Esophagus squamous epithelium (tissue), 5 donors: ENCODE data around the gene ZFHX3. TPM values are rescaled to one million over a fixed set of nuclear protein-coding genes. Genes with fewer than 3 reads are reported as not detected.

Experiments
- DNase-seq: peaks from one replicate; lab custom pipeline; 2025; lab: John Stamatoyannopoulos, UW
- H3K27ac ChIP-seq, 4 donors: fragments of 200-600 bp; sonication (generic); one replicate each; pipeline ENCODE4 v1.5.1; 2016 to 2019; ENCODE audit warnings: mild to moderate bottlenecking in 1 of 4
- H3K27me3 ChIP-seq, 4 donors: fragments of 200-600 bp; sonication (generic); 1 replicate in 3 of 4; 2 replicates in 1 of 4; pipeline versions ENCODE4 v1.5.1 to v1.6.0; 2017 to 2021; ENCODE audit warnings: antibody characterized with exemption in 1 of 4
- H3K36me3 ChIP-seq, 3 donors: fragments of 200-600 bp; sonication (generic); one replicate each; pipeline ENCODE4 v1.5.1; 2016 to 2019
- H3K4me1 ChIP-seq, 3 donors: fragments of 200-600 bp; sonication (generic); one replicate each; pipeline ENCODE4 v1.5.1; 2017 to 2019
- H3K4me3 ChIP-seq, 4 donors: fragments of 200-600 bp; sonication (generic); 1 replicate in 3 of 4; 2 replicates in 1 of 4; pipeline ENCODE4 v1.5.1; 2016 to 2019; ENCODE audit warnings: mild to moderate bottlenecking in 2 of 4, moderate library complexity in 1 of 4
- H3K9me3 ChIP-seq, 3 donors: fragments of 200-600 bp; sonication (generic); one replicate each; pipeline ENCODE4 v1.5.1; 2016 to 2019
- POLR2A ChIP-seq, 4 donors: fragments of 450-650 bp; IDR thresholded peaks; one replicate each; pipeline ENCODE4 v1.6.1; 2017; ENCODE audit warnings: antibody characterized with exemption in 4 of 4, mild to moderate bottlenecking in 4 of 4, moderate library complexity in 3 of 4
- WGBS, 2 donors: methylation state at CpG; one replicate each; pipeline ENCODE4 v1.1.5; 2018; 5-methylcytosine and 5-hydroxymethylcytosine counted together
- intact Hi-C: fragments of 100-400 bp; cut with DNase I; formaldehyde crosslinking; loops from one replicate; pipeline ENCODE4 v1.15.0; 2022
- total RNA-seq, 4 donors: library from RNA; depleted of rRNA; stranded (reverse); fragments of >200 nt; gene quantifications; one replicate each; pipeline ENCODE4 v1.1.0, GENCODE V29; 2016
- TF ChIP-seq, protein P1 (sequence below), 6 experiments: fragments of 450-650 bp in 4 of 6; fragments of 200-600 bp in 2 of 6; sonication (generic) in 2 of 6; IDR thresholded peaks; one replicate each; pipeline ENCODE4 v1.5.1; 2016 to 2019; ENCODE audit warnings: antibody characterized with exemption in 6 of 6, mild to moderate bottlenecking in 4 of 6, moderate library complexity in 4 of 6
- donor health status: DM: yes; HTN: yes; CAD: no.

ZFHX3 gene
- total RNA-seq, 4 donors from 2014 or later: 3.5 to 12.8 (median 4.5) TPM

DNA sequence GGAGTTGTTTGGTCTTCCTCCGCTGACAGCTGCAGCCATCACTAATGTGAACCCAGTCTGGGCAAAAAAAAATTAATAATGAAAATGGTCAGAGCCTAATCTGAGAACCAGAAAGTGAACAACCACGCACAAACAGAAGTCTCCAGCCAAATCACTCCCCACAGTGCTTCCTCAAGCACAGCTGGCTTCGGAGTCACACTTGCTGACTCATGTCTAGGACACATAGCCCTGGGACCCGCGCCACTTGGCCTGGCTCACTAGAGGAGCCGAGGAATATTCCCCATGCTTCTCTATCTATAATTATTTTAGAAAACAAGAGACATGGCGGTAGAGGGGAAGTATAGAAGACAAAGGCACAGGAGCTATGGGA is 109.1 kb downstream of the ZFHX3 start:
- peaks cover 8 to 51% (median 16%) of the 10 kb centered on the region in 3 donors for H3K4me1 ChIP-seq
- 15 to 21% methylated on average over 6 to 7 of the region's 7 CpGs for WGBS, 2 donors
- no peak for DNase-seq
- peak overlapping the region; percentile 73 to 89 (median 84) for H3K27ac ChIP-seq
- no peaks in the 10 kb centered on the region for H3K9me3 ChIP-seq
- peak overlapping the region in 3 of 4 donors; percentile 8 to 41 (median 10) for H3K4me3 ChIP-seq
- H3K36me3 ChIP-seq: no peaks in the 10 kb centered on the region
- no peak for TF ChIP-seq POLR2A (IDR thresholded peaks at IDR 0.05)
- TF ChIP-seq, protein P1, sequence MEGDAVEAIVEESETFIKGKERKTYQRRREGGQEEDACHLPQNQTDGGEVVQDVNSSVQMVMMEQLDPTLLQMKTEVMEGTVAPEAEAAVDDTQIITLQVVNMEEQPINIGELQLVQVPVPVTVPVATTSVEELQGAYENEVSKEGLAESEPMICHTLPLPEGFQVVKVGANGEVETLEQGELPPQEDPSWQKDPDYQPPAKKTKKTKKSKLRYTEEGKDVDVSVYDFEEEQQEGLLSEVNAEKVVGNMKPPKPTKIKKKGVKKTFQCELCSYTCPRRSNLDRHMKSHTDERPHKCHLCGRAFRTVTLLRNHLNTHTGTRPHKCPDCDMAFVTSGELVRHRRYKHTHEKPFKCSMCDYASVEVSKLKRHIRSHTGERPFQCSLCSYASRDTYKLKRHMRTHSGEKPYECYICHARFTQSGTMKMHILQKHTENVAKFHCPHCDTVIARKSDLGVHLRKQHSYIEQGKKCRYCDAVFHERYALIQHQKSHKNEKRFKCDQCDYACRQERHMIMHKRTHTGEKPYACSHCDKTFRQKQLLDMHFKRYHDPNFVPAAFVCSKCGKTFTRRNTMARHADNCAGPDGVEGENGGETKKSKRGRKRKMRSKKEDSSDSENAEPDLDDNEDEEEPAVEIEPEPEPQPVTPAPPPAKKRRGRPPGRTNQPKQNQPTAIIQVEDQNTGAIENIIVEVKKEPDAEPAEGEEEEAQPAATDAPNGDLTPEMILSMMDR (IDR thresholded peaks at IDR 0.05): no peak
- no peaks in the 10 kb centered on the region for H3K27me3 ChIP-seq
- intact Hi-C loops: loop anchor here (5.0 kb wide), 1 partner anchor 259 kb away; no protein-coding TSS in a partner anchor

DNA sequence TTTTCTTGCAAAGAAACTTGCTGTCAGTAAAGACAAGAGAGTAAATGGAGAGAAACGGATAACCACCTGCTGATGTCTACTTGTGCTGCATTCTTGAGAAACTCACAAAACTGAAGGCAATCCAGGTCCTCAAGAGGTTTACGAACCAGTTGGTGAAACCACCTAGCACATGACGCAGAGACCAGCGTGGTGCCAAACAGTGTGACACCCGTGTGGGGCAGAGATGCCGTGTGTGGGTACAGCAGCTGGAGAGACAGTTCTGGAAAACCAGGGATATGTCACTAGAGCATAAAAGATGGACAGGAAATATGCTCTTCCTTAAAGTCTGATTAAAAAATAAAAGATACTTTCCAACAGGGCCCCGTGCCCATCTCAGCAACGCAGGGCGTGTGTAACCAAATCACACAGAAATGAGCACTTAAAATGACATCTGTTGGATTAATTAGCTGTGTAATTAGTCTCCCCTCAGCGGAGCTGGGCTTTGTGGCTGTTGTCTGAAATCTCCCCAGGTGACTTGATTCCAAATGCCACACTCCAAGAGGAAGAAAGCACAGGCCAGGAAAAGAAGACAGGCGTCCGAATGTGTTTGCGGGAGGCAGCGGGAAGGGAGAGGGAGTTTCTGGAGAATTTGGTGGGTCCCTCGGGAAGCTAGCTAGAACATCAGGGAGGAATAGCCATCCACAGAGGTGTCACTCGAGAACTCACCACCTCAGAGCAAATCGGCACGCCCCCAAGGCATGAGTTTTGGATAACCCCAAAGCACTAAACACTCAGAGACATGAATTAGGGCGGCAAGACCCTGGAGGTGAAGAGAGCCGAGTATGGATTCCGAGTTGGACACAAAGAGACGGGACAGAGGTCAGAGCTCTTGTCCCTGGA is 109.8 kb downstream of the ZFHX3 start:
- intact Hi-C loops: loop anchor here (5.0 kb wide), 1 partner anchor 259 kb away; no protein-coding TSS in a partner anchor
- Histone ChIP-seq H3K27ac (peak overlapping the region; percentile 73 to 89 (median 84)), H3K27me3 (no peaks in the 10 kb centered on the region), H3K4me3 (no peak overlapping the region), H3K36me3 (no peaks in the 10 kb centered on the region), H3K4me1 (peaks cover 8 to 51% (median 16%) of the 10 kb centered on the region in 3 donors), H3K9me3 (no peaks in the 10 kb centered on the region)
- WGBS, 2 donors: 84 to 85% methylated on average over 22 of the region's 22 CpGs
- no peak for DNase-seq
- TF ChIP-seq POLR2A (IDR thresholded peaks at IDR 0.05): no peak
- TF ChIP-seq, protein P1 (IDR thresholded peaks at IDR 0.05): no peak

DNA sequence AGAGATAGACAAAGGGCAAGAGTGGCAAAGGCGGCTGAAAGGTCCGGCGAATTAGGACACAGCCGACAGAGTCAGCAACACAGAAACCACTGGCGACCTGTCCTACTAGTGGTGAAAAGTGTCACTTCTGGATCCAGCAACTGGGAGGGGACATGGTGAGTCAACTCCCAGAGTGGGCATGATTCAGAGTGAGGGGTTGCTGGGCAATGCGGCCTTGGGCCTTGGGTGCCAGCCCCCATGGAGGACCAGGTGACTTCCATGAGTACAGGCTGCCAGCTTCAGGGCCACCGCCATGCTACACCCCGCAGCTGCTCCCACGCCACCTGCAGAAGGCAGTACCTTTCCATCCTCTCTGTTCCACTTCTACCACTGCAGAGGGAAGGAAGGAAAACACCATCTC is 110.6 kb downstream of the ZFHX3 start:
- Histone ChIP-seq H3K9me3 (no peaks in the 10 kb centered on the region), H3K4me3 (no peak overlapping the region), H3K36me3 (no peaks in the 10 kb centered on the region), H3K27ac (no peak overlapping the region), H3K27me3 (no peaks in the 10 kb centered on the region), H3K4me1 (peaks cover 8 to 52% (median 16%) of the 10 kb centered on the region in 3 donors)
- WGBS, 2 donors: 92 to 93% methylated on average over 5 to 9 of the region's 9 CpGs
- no peak for DNase-seq
- TF ChIP-seq, protein P1 (IDR thresholded peaks at IDR 0.05): no peak
- intact Hi-C loops: loop anchor here (5.0 kb wide), 1 partner anchor 260 kb away; no protein-coding TSS in a partner anchor

DNA sequence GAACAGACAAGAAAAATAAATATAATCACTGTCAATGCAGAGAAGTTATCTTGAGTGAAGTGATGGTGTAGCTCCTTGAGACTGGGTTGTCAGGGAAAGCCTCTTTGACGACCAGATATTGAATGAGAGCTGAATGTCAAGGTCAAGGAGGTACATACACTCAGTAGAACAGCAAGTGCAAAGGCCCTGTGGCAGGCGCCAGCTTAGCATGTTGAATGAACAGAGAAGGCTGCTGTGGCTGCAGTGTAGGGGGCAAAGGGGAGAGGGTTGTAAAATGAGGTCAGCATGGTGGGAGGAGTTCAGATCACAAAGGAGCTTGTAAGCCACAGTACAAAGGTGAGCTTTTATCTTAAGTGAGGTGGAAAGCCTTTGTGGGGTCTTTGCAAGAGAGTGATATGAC is 111.5 kb downstream of the ZFHX3 start:
- Histone ChIP-seq H3K36me3 (no peaks in the 10 kb centered on the region), H3K9me3 (no peaks in the 10 kb centered on the region), H3K4me1 (peaks cover 8 to 61% (median 25%) of the 10 kb centered on the region in 3 donors), H3K27ac (no peak overlapping the region), H3K4me3 (no peak overlapping the region), H3K27me3 (no peaks in the 10 kb centered on the region)
- intact Hi-C loops: loop anchor here (5.0 kb wide), 1 partner anchor 261 kb away; no protein-coding TSS in a partner anchor
- TF ChIP-seq, protein P1 (IDR thresholded peaks at IDR 0.05): no peak
- no peak for TF ChIP-seq POLR2A (IDR thresholded peaks at IDR 0.05)
- DNase-seq: no peak
- WGBS, 2 donors: 76 to 95% methylated on average over 2 of the region's 2 CpGs

DNA sequence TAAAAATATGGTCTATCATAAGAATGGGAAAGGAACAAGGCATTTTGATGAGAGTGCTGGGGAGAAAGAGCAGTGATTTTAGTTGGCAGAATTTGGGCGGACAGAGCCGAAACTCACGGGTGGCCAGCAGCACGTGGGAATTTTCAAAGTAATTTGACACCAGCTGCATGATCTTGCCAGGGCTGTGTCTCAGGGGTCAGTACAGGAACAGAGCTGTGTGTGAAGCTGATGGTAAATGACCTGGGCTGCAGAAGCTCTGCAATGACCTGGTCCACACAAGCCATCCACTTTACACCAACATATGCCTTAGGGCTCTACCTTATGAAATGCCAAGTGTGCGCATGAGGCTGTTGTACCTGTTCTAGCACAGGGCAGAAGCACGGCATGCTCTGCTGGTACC is 112.0 kb downstream of the ZFHX3 start:
- peaks cover 8 to 66% (median 28%) of the 10 kb centered on the region in 3 donors for H3K4me1 ChIP-seq
- no peak for DNase-seq
- no peak overlapping the region for H3K4me3 ChIP-seq
- no peaks in the 10 kb centered on the region for H3K27me3 ChIP-seq
- intact Hi-C loops: loop anchor here (5.0 kb wide), 1 partner anchor 261 kb away; no protein-coding TSS in a partner anchor
- WGBS, 2 donors: 80 to 81% methylated on average over 6 of the region's 6 CpGs
- H3K36me3 ChIP-seq: no peaks in the 10 kb centered on the region
- TF ChIP-seq POLR2A (IDR thresholded peaks at IDR 0.05): no peak
- TF ChIP-seq, protein P1 (IDR thresholded peaks at IDR 0.05): no peak
- H3K27ac ChIP-seq: no peak overlapping the region
- H3K9me3 ChIP-seq: no peaks in the 10 kb centered on the region
